HG03342 (cell line): ENCODE data around the gene CFAP20.

ENCODE experiments used
- ATAC-seq: cut with Tn5 transposase; IDR thresholded peaks from one replicate; pipeline ENCODE4 v1.9.1; 2021; ENCODE audit warnings: mild to moderate bottlenecking, moderate library complexity; ENCODE audit not compliant: unreplicated experiment

The CFAP20 gene

GRCh38 chr16:58125041-58125440 lies 4.1 kb downstream of the CFAP20 start:
- ATAC-seq = no peak

- no peak for ATAC-seq
Observed at GRCh38 chr16:58124601-58124915, 4.6 kb downstream of the CFAP20 start.

- no peak for ATAC-seq
Observed at GRCh38 chr16:58123896-58124600, 5.1 kb downstream of the CFAP20 start.

- no peak for ATAC-seq
Observed at GRCh38 chr16:58121132-58121531, 8.0 kb downstream of the CFAP20 start.

- no peak for ATAC-seq
Observed at GRCh38 chr16:58120234-58120633, 8.9 kb downstream of the CFAP20 start.

- no peak for ATAC-seq
Observed at GRCh38 chr16:58119509-58119845, 9.7 kb downstream of the CFAP20 start.

GRCh38 chr16:58118801-58119508 lies 10.2 kb downstream of the CFAP20 start:
- no peak for ATAC-seq

GRCh38 chr16:58116529-58116928 lies 12.7 kb downstream of the CFAP20 start:
- ATAC-seq = no peak

- no peak for ATAC-seq
Observed at GRCh38 chr16:58116081-58116480, 13.1 kb downstream of the CFAP20 start.

- no peak for ATAC-seq
Observed at GRCh38 chr16:58114827-58115825, 14.1 kb downstream of the CFAP20 start.

- no peak for ATAC-seq
Observed at GRCh38 chr16:58111302-58111627, 17.9 kb downstream of the CFAP20 start.

GRCh38 chr16:58110571-58111301 lies 18.4 kb downstream of the CFAP20 start:
- ATAC-seq = no peak

GRCh38 chr16:58109881-58110280 lies 19.3 kb downstream of the CFAP20 start:
- no peak for ATAC-seq

- ATAC-seq = no peak
Observed at GRCh38 chr16:58109330-58109729, 19.9 kb downstream of the CFAP20 start.

- no peak for ATAC-seq
Observed at GRCh38 chr16:58107709-58108108, 21.5 kb downstream of the CFAP20 start.

- ATAC-seq = no peak
Observed at GRCh38 chr16:58107228-58107627, 22.0 kb downstream of the CFAP20 start.

GRCh38 chr16:58105631-58106030 lies 23.6 kb downstream of the CFAP20 start:
- no peak for ATAC-seq

GRCh38 chr16:58102665-58103392 lies 26.4 kb downstream of the CFAP20 start:
- peak; percentile 55 for ATAC-seq

GRCh38 chr16:58099956-58100300 lies 29.3 kb downstream of the CFAP20 start:
- no peak for ATAC-seq

GRCh38 chr16:58099097-58099955 lies 29.9 kb downstream of the CFAP20 start:
- ATAC-seq = no peak
